CD4-positive, alpha-beta T cell treated with Interleukin-21 for 1 hour (primary cell): ENCODE data around the gene ZNF385C.

ENCODE experiments used
- DNase-seq: peaks from one replicate; pipeline ENCODE4 v3.0.0-alpha.2; 2020

The ZNF385C gene

GRCh38 chr17:42106009-42106408 is 7.7 kb upstream of the ZNF385C start:
- DNase-seq, result no peak

DNA sequence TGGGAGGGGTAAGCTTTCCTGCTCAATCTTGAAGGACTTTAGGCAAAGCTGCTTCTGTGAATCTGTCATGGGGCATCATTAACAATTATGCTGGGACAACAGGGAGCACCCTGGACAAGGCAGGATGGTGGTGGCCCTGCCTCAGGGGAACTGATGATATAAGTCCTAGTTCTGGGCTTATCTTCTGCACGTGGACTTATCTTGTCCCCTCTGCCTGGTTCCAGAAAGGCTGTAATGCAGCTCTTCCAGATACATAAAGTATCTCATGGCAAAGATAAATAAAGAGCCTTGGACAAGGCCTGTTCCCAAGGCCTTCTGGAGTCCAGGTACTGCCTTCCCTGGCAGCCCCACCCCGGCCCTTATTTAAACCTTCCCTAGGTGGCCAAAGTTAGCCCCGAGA is 6.0 kb upstream of the ZNF385C start:
- DNase-seq, result no peak

GRCh38 chr17:42103221-42103954 is 5.1 kb upstream of the ZNF385C start:
- DNase-seq, result no peak

GRCh38 chr17:42101513-42102292 is 3.4 kb upstream of the ZNF385C start:
- DNase-seq, result peak; percentile 60

DNA sequence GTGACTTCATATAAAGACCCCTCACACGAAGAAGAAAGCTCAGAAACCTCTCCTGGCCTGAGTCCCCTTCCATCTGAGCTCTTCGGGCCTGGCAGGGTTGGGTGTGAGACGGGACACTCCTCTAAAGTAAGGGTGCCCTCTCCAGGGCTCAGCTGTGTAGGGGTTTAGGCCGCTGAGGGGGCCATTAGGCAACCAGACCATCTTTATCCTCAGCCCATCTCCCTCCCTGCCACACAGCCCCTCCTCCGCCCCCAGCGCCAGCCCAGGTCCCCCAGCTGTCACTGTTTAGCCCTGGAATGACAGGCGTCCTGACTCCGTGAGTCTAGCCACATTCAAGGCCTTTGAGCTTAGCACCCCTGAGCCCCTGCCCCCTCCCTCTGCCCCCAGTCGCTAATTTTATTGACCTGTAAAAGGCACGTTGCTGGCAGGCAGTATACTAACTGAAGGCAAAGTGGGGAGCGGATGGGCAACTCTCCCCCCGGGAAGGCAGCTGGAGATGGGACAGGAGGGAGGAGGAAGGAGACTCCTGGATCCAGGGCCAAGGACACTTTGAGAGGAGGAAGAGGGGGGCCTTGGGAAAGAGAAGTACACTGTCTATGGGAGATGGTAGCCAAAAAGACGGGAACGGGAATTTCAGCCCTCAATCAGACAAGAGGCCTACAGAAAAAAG is 592 bp upstream of the ZNF385C start:
- no peak for DNase-seq

GRCh38 chr17:42096360-42097111 is 1.7 kb downstream of the ZNF385C start:
- DNase-seq, result no peak

DNA sequence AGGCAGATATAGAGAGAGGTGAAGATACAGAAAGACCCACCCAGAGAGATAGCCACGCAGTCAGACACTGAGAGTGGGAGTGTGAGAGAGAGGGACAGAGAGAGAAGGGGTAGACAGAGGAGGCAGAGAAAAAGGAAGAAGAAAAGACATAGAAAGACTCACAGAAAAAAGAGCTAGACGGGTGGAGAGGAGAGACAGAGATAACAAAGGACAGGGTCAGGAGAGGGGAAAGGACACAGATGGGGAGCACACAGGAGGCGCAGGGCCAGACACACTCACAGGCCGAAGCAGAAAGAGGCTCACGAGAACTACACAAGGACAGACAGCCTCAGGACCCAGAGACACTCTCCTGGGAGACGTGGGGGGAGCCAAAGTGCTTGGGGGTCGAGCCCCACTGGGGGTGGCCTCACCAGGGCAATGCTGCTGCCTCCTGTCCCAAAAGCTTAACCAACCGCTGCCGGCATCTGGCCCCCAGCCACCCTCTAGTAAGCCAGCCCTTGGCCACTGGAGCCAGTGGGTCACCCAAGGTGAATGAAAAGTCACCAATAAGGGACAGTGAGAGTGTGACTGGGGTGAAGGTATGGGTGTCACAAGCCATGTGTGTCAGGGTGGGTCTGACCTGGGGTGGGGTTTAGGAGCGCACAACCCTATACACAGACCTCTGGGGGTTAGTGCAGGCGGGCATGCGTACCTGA is 3.8 kb downstream of the ZNF385C start:
- DNase-seq, result no peak

DNA sequence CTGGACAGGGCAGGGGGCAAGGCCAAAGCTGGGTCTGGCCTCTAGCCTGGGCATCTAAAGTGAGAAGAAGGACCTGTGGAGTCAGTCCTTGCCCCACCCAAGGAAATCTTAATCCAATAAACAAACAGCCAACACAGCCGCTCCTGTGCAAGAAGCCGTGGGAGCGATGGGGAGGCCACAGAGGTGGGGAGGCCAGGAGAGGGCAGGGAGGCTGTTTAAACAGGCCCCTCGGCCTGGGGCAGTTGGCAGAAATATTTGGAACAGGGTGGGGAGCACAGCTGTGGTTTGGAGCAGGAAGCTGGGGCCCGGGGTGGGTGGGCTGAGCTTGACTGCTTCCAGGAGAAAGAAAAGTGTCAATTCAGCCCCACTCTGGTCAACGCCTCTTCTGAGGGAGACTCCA is 5.3 kb downstream of the ZNF385C start:
- no peak for DNase-seq

DNA sequence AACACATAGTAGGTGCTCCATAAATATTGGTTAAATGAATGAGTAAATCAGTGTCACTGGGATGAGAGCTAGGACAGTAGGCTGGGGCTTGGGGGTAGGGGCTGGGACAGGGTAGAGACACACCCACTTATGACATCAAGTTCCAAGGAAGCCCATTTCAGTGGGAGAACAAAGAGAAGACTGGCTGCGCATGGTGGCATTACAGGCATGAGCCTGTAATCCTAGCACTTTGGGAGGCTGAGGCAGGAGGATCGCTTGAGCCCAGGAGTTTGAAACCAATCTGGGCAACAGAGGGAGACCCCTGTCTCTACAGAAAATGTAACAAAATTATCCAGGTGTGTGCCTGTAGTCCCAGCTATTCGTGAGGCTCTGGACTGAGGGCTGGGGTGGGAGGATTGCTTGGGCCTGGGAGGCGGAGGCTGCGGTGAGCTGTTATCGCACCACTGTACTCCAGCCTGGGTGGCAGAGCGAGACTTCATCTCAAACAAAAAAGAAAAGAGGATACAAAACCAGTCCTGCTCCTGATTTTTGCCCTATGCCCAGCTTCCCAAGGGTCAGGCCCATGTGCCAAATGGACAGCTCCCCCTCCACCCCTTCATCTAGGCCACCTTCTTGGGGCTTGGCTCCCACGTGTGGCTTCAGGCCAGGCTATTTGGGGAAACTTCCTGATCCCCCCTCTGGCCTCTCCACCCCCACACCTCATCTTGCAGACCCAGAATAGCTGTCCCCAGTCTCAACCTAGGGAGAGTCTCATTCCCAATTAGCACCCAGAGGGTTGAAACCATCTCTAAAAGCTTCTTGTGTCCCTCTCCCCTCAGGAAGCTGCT is 7.1 kb downstream of the ZNF385C start:
- no peak for DNase-seq

- no peak for DNase-seq
Observed at GRCh38 chr17:42088736-42089135, 9.5 kb downstream of the ZNF385C start.

- no peak for DNase-seq
Observed at GRCh38 chr17:42087736-42088705, 10.3 kb downstream of the ZNF385C start.

DNA sequence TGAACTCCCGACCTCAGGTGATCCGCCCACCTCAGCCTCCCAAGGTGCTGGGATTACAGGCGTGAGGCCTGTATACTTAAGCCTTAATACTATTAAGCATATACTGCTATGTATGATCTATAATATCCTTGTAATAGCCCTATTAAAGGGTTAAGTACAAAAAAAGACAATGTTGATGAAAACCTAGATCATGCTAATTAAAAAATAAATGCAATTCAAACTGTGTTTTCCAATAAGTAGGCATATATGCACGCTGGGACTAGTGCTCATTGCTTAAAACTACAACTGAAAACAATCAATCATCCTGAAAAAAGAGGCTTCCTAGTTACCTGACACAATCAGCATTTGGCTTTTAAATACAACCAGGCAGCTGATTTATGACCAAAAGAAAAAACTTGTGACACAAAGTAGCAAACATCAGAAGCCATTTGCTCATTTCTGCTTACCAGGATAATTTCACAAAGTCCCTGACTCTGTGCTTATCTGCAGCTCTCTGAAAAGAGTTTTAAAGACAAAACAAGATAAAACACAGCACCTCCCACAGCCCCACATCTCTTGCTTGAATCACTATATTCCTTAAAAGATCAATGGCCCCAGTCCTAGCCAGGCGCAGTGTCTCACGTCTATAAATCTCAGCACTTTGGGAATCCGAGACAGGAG is 11.1 kb downstream of the ZNF385C start:
- DNase-seq, result no peak

DNA sequence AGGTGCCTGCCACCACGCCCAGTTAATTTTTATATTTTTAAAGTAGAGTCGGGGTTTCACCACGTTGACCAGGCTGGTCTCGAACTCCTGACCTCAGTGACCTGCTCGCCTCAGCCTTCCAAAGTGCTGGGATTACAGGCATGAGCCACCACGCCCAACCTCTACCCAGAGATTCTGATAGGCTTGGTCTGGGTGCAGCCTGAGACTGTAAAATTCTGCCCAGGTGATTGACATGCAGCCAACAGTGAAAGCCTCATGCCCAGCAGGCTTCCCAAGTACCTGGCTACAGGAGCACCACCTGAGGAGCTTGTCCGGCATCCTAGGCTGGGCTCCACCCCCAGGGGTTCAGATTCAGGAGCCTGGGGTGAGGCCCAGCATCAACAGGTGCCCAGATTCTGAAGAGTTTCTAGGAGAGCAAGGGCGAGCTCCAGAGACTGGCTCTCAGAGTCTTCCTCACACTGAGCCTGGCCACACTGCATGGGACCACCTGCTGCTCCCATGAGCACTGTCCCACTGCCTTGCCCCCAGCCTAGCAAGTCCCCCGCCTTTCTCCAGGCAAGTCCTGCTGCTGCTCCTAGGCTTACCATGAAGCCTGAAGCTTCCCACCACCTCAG is 16.6 kb downstream of the ZNF385C start:
- no peak for DNase-seq

DNA sequence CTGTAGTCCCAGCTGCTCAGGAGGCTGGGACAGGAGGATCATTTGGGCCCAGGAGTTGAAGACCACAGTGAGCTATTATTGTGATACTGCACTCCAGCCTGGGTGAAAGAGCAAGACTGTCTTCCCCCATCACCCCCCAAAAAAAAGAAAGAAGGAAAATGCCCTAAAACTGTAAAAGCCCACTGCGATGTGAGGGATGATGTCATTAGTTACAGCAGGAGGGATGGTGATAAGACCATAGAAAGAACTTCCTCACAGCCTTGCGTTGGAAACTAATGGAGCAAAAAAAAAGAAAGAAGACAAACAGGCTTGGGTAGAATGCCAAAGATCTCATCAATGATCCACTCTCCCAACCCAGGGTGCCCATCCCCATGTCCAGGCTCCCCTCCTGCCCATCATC is 18.7 kb downstream of the ZNF385C start:
- DNase-seq, result no peak

DNA sequence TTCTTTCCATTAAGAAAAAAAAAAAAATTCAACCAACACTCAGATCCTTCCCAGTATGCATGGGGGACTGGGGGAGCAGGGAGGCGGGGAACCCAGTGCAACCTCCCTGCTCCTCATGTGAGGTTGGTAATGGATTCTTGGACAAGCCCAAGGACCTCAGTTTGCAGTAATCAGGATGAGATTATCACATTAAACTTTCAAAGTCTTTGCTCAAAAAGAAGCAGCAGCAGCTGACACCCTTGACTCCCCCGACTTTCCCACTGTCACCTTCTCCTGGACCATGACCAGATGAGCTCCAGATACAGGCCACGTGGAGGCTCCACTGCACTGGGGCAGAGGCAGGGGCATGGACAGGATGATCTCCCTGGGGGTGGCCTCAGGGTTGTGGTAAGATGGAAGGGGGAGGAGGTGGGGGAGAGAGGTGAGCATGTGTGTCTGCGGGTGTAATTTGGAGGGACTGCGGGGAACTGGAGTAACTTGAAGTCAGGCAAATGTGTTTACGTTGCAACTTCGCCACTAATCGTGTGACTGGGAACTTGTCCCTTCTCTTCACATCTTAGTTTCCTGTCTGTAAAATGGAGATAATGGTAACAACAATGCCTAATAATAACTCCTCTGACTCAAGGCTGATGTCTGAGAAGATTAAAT is 19.8 kb downstream of the ZNF385C start:
- DNase-seq, result no peak

- no peak for DNase-seq
Observed at GRCh38 chr17:42077755-42078154, 20.5 kb downstream of the ZNF385C start.

GRCh38 chr17:42076797-42077559 is 21.3 kb downstream of the ZNF385C start:
- DNase-seq, result no peak

GRCh38 chr17:42075789-42076188 is 22.5 kb downstream of the ZNF385C start:
- DNase-seq, result no peak
